COLO668 (cell line): ENCODE results near the gene THBS3.
"Not testable (repeated sequence)": the region's sequence is repeated elsewhere in the genome, so short reads cannot be mapped to it uniquely, and the experiment has no call there.

Experiments used
- DNase-seq: peaks from one replicate; lab custom pipeline; 2025; ENCODE audit not compliant: unreplicated experiment; lab: John Stamatoyannopoulos, UW

The THBS3 gene

DNA sequence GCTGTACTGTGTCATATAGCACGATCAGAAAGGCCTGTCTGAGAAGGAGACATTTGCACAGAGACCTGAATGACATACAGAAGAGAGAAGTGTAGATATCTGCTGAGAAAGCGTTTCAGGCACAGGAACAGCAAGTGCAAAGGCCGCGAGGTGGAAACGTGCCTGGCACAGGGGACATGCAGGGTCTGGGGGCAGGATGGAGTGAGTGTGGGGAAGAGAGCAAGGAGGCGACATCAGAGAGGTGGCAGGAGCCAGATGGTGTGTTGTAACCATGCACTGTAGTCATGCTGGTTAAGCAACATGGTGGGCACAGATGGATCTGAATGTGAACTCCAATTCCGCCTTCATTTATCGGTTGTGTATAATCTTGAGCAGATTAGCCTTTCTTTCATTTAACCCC, 47.6 kb downstream of the THBS3 start:
- DNase-seq = no peak

DNA sequence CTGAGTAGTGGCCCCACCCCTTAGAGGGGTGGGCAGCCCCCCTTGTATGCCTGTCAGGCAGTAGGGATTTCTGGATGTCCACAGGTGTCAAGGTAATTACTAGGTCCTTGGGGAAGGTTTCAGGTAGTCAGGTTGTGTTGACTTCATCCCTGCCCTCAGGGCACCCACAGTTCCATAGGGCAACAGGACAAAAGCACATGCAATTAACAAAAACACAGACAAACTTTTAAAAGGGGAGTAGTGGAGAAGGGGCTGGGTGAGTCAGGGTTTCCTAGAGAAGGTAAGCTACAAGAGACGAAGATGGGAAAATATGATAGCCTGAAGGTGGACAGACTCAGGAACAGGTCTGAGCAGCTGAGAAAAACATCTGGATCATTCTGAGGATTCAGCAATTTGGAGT, 48.7 kb downstream of the THBS3 start:
- DNase-seq = no peak

DNA sequence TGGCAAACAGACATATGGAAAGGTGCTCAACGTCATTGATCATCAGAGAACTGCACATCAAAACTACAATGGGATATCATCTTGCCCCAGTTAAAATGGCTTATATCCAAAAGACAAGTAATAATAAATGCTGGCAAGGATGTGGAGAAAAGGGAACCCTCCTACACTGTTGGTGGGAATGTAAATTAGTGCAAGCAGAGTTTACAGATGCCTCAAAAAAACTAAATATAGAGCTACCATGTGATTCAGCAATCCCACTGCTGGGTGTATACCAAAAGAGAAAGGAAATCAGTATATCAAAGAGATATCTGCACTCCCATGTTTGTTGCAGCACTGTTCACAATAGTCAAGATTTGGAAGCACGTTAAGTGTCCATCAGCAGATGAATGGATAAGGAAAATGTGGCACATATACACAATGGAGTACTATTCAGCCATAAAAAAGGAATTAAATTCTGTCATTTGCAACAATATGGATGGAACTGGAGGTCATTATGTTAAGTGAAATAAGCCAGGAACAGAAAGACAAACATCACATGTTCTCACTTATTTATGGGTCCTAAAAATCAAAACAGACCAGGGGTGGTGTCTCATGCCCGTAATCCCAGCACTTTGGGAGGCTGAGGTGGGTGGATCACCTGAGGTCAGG, 51.6 kb downstream of the THBS3 start:
- not testable (repeated sequence) for DNase-seq
